IMR-90 (cell line): ENCODE measurements around the gene MRAP2. TPM values are rescaled to one million over a fixed set of nuclear protein-coding genes. Genes with fewer than 3 reads are reported as not detected.
"Not testable (repeated sequence)": the region's sequence is repeated elsewhere in the genome, so short reads cannot be mapped to it uniquely, and the experiment has no call there.

Experiments used
- ATAC-seq: fragments of 200-7000 bp; cut with Tn5 transposase; 2 replicates; pipeline ENCODE4 v1.9.1; 2020; ENCODE audit warnings: low read depth, mild to moderate bottlenecking, moderate library complexity
- BruUV-seq: library from RNA; stranded (reverse); fragments of 400-500 nt; replicated peaks from 2 replicates; lab custom pipeline; 2021; lab: Mats Ljungman, UMichigan
- CTCF ChIA-PET: fragments of 300-600 bp; formaldehyde crosslinking; extraction: SDS; loops from one replicate; lab custom pipeline; 2021; ENCODE audit warnings: antibody characterized with exemption; lab: Yijun Ruan, JAX
- POLR2A ChIA-PET: fragments of 300-600 bp; sonication (Branson Sonifier 250); formaldehyde crosslinking; loops from one replicate; lab custom pipeline; 2022; ENCODE audit warnings: antibody characterized with exemption; ENCODE audit not compliant: unreplicated experiment; lab: Charles Lee
- DNase-seq: peaks from one replicate; pipeline ENCODE4 v3.0.0; 2013
- H2AFZ ChIP-seq: replicated peaks from 2 replicates; pipeline ENCODE3; 2013; ENCODE audit warnings: low read length, mild to moderate bottlenecking; ENCODE audit not compliant: poor library complexity
- H2AK5ac ChIP-seq: 2 replicates; pipeline ENCODE4 v1.6.1; 2013; ENCODE audit warnings: low read depth, low read length, inconsistent platforms
- H2AK9ac ChIP-seq: replicated peaks from 2 replicates; pipeline ENCODE3; 2013; ENCODE audit warnings: mild to moderate bottlenecking, low read depth, low read length, moderate library complexity; ENCODE audit not compliant: poor library complexity
- H2BK120ac ChIP-seq: 2 replicates; pipeline ENCODE4 v1.6.1; 2013; ENCODE audit warnings: low read depth, low read length, inconsistent platforms
- H2BK15ac ChIP-seq: 3 replicates; pipeline ENCODE4 v1.6.1; 2013; ENCODE audit warnings: low read depth, low read length, inconsistent platforms
- H2BK20ac ChIP-seq: 2 replicates; pipeline ENCODE4 v1.6.1; 2013; ENCODE audit warnings: low read depth, mild to moderate bottlenecking, inconsistent platforms, low read length, moderate library complexity
- H2BK5ac ChIP-seq: 2 replicates; pipeline ENCODE4 v1.6.1; 2013; ENCODE audit warnings: mild to moderate bottlenecking, low read depth, low read length, inconsistent platforms; ENCODE audit not compliant: poor library complexity, severe bottlenecking
- H3K14ac ChIP-seq: replicated peaks from 2 replicates; pipeline ENCODE4 v1.6.1; 2013; ENCODE audit warnings: low read depth, low read length, inconsistent platforms
- H3K18ac ChIP-seq: 2 replicates; pipeline ENCODE4 v1.6.1; 2013; ENCODE audit warnings: low read depth, low read length, control low read depth
- H3K23ac ChIP-seq: 2 replicates; pipeline ENCODE4 v1.6.1; 2013; ENCODE audit warnings: low read depth, low read length, inconsistent platforms
- H3K27ac ChIP-seq: 2 replicates; pipeline ENCODE4 v1.5.1; 2013; ENCODE audit warnings: mild to moderate bottlenecking, control low read depth, low read length; ENCODE audit not compliant: insufficient read depth
- H3K27me3 ChIP-seq: 2 replicates; pipeline ENCODE4 v1.6.1; 2013; ENCODE audit warnings: low read length; ENCODE audit not compliant: control insufficient read depth, insufficient read depth
- H3K36me3 ChIP-seq: 2 replicates; pipeline ENCODE4 v1.6.1; 2013; ENCODE audit warnings: low read length, mixed read lengths; ENCODE audit not compliant: control insufficient read depth, insufficient read depth
- H3K4ac ChIP-seq: 2 replicates; pipeline ENCODE4 v1.6.1; 2013; ENCODE audit warnings: low read depth, low read length, inconsistent platforms
- H3K4me1 ChIP-seq: 2 replicates; pipeline ENCODE4 v1.6.1; 2013; ENCODE audit warnings: low read length, mixed read lengths; ENCODE audit not compliant: control insufficient read depth, insufficient read depth
- H3K4me2 ChIP-seq: 2 replicates; pipeline ENCODE4 v1.6.1; 2013; ENCODE audit warnings: low read depth, mild to moderate bottlenecking, control low read depth, low read length, moderate library complexity
- H3K4me3 ChIP-seq: 2 replicates; pipeline ENCODE4 v1.5.1; 2013; ENCODE audit warnings: low read depth, mild to moderate bottlenecking, control low read depth, low read length, moderate library complexity; ENCODE audit not compliant: insufficient read depth
- H3K56ac ChIP-seq: 2 replicates; pipeline ENCODE4 v1.6.1; 2013; ENCODE audit warnings: low read length, inconsistent platforms; ENCODE audit not compliant: insufficient read depth; ENCODE audit errors: extremely low read depth
- H3K79me1 ChIP-seq, 2 experiments: 2 replicates each; pipeline ENCODE4 v1.6.1; 2013; ENCODE audit warnings: low read length in 2 of 2, inconsistent platforms in 1 of 2, low read depth in 1 of 2
- H3K9ac ChIP-seq: 2 replicates; pipeline ENCODE4 v1.6.1; 2013; ENCODE audit warnings: low read depth, low read length, control low read depth
- H3K9me1 ChIP-seq: 2 replicates; pipeline ENCODE4 v1.6.1; 2013; ENCODE audit warnings: low read length, inconsistent platforms; ENCODE audit not compliant: insufficient read depth
- H3K9me3 ChIP-seq: 2 replicates; pipeline ENCODE4 v1.6.1; 2013; ENCODE audit warnings: low read length; ENCODE audit not compliant: control insufficient read depth, insufficient read depth
- H4K20me1 ChIP-seq: 2 replicates; pipeline ENCODE4 v1.6.1; 2013; ENCODE audit warnings: low read length, inconsistent platforms; ENCODE audit not compliant: insufficient read depth
- H4K5ac ChIP-seq: 2 replicates; pipeline ENCODE4 v1.6.1; 2013; ENCODE audit warnings: mild to moderate bottlenecking, low read depth, low read length, control low read depth
- H4K8ac ChIP-seq, 2 experiments: 2 replicates each; pipeline ENCODE4 v1.6.1; 2013; ENCODE audit warnings: low read depth in 2 of 2, low read length in 2 of 2, control low read depth in 1 of 2, inconsistent platforms in 1 of 2
- H4K91ac ChIP-seq: 2 replicates; pipeline ENCODE4 v1.6.1; 2013; ENCODE audit warnings: low read depth, low read length, inconsistent platforms; ENCODE audit not compliant: insufficient read depth
- WGBS, 2 experiments: methylation state at CpG; one replicate each; pipeline versions ENCODE4 v1.1.5 to v1.1.7; 2013; ENCODE audit warnings: missing lambda C conversion rate in 2 of 2; ENCODE audit not compliant: insufficient read length in 1 of 2; ENCODE audit errors: extremely low coverage in 2 of 2; 5-methylcytosine and 5-hydroxymethylcytosine counted together
- dilution Hi-C: fragments of 300-500 bp; cut with HindIII; formaldehyde crosslinking; loops from one replicate; pipeline ENCODE4 v1.14.3; 2018; ENCODE audit warnings: low sequenced_read_pairs; ENCODE audit not compliant: unreplicated experiment
- in situ Hi-C: fragments of 300-500 bp; cut with MboI; formaldehyde crosslinking; loops from 3 replicates; pipeline ENCODE4 v1.14.3; 2019; ENCODE audit warnings: low sequenced_read_pairs, inconsistent platforms, mixed read lengths
- intact Hi-C: fragments of 100-400 bp; cut with micrococcal nuclease; formaldehyde crosslinking; loops from 2 replicates; pipeline ENCODE4 v1.10.0; 2022
- polyA plus RNA-seq, 3 experiments: library from polyadenylated mRNA; depleted of rRNA; stranded (reverse); fragments of >200 nt; gene quantifications; 2 replicates each; pipeline ENCODE4 v1.2.3, GENCODE V29; 2012; ENCODE audit warnings: low replicate concordance in 1 of 3
- total RNA-seq: library from RNA; depleted of rRNA; stranded (reverse); fragments of >200 nt; gene quantifications from 2 replicates; pipeline ENCODE4 v1.2.3, GENCODE V29; 2012

MRAP2 gene
- total and polyA plus RNA-seq, 2 of the 4 experiments (the other 2 are of a cell fraction) = 0.03 TPM; not detected in 1

- in situ Hi-C loops, H3K56ac ChIP-seq, H3K14ac ChIP-seq, ATAC-seq, H3K4ac ChIP-seq, H3K23ac ChIP-seq, H3K36me3 ChIP-seq, H3K27ac ChIP-seq, dilution Hi-C loops, H2BK20ac ChIP-seq, H3K4me1 ChIP-seq, H3K4me2 ChIP-seq, H2AFZ ChIP-seq, H4K8ac ChIP-seq, H2BK120ac ChIP-seq, H2BK5ac ChIP-seq, H3K9me1 ChIP-seq, H3K4me3 ChIP-seq, H3K18ac ChIP-seq, H3K9me3 ChIP-seq, H4K20me1 ChIP-seq, H4K91ac ChIP-seq, DNase-seq, H2AK5ac ChIP-seq, POLR2A ChIA-PET, H3K79me1 ChIP-seq, BruUV-seq, intact Hi-C loops, H2AK9ac ChIP-seq, H3K9ac ChIP-seq, H2BK15ac ChIP-seq, CTCF ChIA-PET, H4K5ac ChIP-seq: not testable (repeated sequence)
- peaks cover 29% of the 10 kb centered on the region for H3K27me3 ChIP-seq
- 100% methylated on average over 3 of the region's 3 CpGs; no CpG with 5 or more reads in 1 of the 2 experiments for WGBS, 2 experiments
Observed at GRCh38 chr6:84032000-84032399, 1.6 kb upstream of the MRAP2 start.
